WI38 (cell line): ENCODE measurements around the gene XRN1.

Experiments used
- H3K4me3 ChIP-seq: 2 replicates; pipeline ENCODE4 v1.5.1; 2011; ENCODE audit warnings: low read depth, mild to moderate bottlenecking, control low read depth, low read length
- CTCF ChIP-seq: IDR thresholded peaks from 2 replicates; pipeline ENCODE4 v1.5.1; 2012; ENCODE audit warnings: low read depth, mild to moderate bottlenecking, control low read depth, low read length

The XRN1 gene

GRCh38 chr3:142287866-142288638 is 159.8 kb downstream of the XRN1 start:
- H3K4me3 ChIP-seq, result no peak overlapping the region
- TF ChIP-seq CTCF, result no peak

- no peak overlapping the region for H3K4me3 ChIP-seq
- no peak for TF ChIP-seq CTCF
Measured at GRCh38 chr3:142285083-142285517, 162.7 kb downstream of the XRN1 start.

GRCh38 chr3:142282503-142282902 is 165.3 kb downstream of the XRN1 start:
- H3K4me3 ChIP-seq, result no peak overlapping the region
- TF ChIP-seq CTCF, result no peak

GRCh38 chr3:142281474-142281873 is 166.4 kb downstream of the XRN1 start:
- no peak overlapping the region for H3K4me3 ChIP-seq
- no peak for TF ChIP-seq CTCF

GRCh38 chr3:142279965-142280590 is 167.8 kb downstream of the XRN1 start:
- peak; percentile 45; the same call in 1 of the 2 replicates for TF ChIP-seq CTCF
- no peak overlapping the region for H3K4me3 ChIP-seq

- no peak for TF ChIP-seq CTCF
- no peak overlapping the region for H3K4me3 ChIP-seq
Measured at GRCh38 chr3:142278451-142278850, 169.4 kb downstream of the XRN1 start.

- no peak overlapping the region for H3K4me3 ChIP-seq
- no peak for TF ChIP-seq CTCF
Measured at GRCh38 chr3:142276781-142277180, 171.1 kb downstream of the XRN1 start.
